ENCODE measurements around the gene SVOPL.

GRCh38 chr7:138691178-138691577 lies 10.0 kb downstream of the SVOPL start:
- no peak for TF ChIP-seq POLR2A (IDR thresholded peaks at IDR 0.05)
- TF ChIP-seq, protein P1, sequence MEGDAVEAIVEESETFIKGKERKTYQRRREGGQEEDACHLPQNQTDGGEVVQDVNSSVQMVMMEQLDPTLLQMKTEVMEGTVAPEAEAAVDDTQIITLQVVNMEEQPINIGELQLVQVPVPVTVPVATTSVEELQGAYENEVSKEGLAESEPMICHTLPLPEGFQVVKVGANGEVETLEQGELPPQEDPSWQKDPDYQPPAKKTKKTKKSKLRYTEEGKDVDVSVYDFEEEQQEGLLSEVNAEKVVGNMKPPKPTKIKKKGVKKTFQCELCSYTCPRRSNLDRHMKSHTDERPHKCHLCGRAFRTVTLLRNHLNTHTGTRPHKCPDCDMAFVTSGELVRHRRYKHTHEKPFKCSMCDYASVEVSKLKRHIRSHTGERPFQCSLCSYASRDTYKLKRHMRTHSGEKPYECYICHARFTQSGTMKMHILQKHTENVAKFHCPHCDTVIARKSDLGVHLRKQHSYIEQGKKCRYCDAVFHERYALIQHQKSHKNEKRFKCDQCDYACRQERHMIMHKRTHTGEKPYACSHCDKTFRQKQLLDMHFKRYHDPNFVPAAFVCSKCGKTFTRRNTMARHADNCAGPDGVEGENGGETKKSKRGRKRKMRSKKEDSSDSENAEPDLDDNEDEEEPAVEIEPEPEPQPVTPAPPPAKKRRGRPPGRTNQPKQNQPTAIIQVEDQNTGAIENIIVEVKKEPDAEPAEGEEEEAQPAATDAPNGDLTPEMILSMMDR (IDR thresholded peaks at IDR 0.05), result no peak

All from uterus (tissue), 2 donors.